Measurements from ENCODE around the gene USP20.

USP20 gene

GRCh38 chr9:129858167-129858962 is 23.1 kb downstream of the USP20 start:
- Histone ChIP-seq H3F3A (ENCODE audit: insufficient read depth) (no peaks in the 10 kb centered on the region), H3K4me3 (ENCODE audit: insufficient read depth, low read length, poor library complexity, severe bottlenecking) (no peak overlapping the region), H3K27ac (ENCODE audit: low read depth, low read length) (no peak overlapping the region), H4K20me1 (ENCODE audit: low read depth, low read length) (no peaks in the 10 kb centered on the region), H3K4me2 (ENCODE audit: low read depth, low read length, poor library complexity, severe bottlenecking) (no peak overlapping the region), H3K27me3 (ENCODE audit: low read length) (no peaks in the 10 kb centered on the region), H3K79me2 (ENCODE audit: insufficient read depth, low read length) (no peaks in the 10 kb centered on the region), H3K9ac (ENCODE audit: low read length) (no peak overlapping the region), H3K9me3 (ENCODE audit: insufficient read depth, low read length) (no peaks in the 10 kb centered on the region), H3K9me2 (replicated peaks; ENCODE audit: insufficient read depth, low read length) (no peaks in the 10 kb centered on the region), H3K36me3 (ENCODE audit: low read length) (no peaks in the 10 kb centered on the region), H2AFZ (ENCODE audit: low read depth, low read length, severe bottlenecking) (no peak overlapping the region)
- TF ChIP-seq CTCF (IDR thresholded peaks at IDR 0.05; ENCODE audit: insufficient read depth, low read length, poor library complexity, severe bottlenecking) (no peak), EZH2phosphoT487 (conservative IDR thresholded peaks at IDR 0.05; ENCODE audit: low read length) (no peak)

GRCh38 chr9:129860653-129861446 is 25.6 kb downstream of the USP20 start:
- no peak overlapping the region for H3K4me2 ChIP-seq (ENCODE audit: low read depth, low read length, poor library complexity, severe bottlenecking)
- TF ChIP-seq CTCF (IDR thresholded peaks at IDR 0.05; ENCODE audit: insufficient read depth, low read length, poor library complexity, severe bottlenecking), result no peak

GRCh38 chr9:129861447-129861827 is 26.2 kb downstream of the USP20 start:
- no peak overlapping the region for H3K4me3 ChIP-seq (ENCODE audit: insufficient read depth, low read length, poor library complexity, severe bottlenecking)
- no peaks in the 10 kb centered on the region for H3K9me2 ChIP-seq (replicated peaks; ENCODE audit: insufficient read depth, low read length)
- no peaks in the 10 kb centered on the region for H3K9me3 ChIP-seq (ENCODE audit: insufficient read depth, low read length)
- TF ChIP-seq EZH2phosphoT487 (conservative IDR thresholded peaks at IDR 0.05; ENCODE audit: low read length) (no peak), CTCF (IDR thresholded peaks at IDR 0.05; ENCODE audit: insufficient read depth, low read length, poor library complexity, severe bottlenecking) (no peak)
- H2AFZ ChIP-seq (ENCODE audit: low read depth, low read length, severe bottlenecking), result no peak overlapping the region
- no peaks in the 10 kb centered on the region for H3K27me3 ChIP-seq (ENCODE audit: low read length)
- no peaks in the 10 kb centered on the region for H3K36me3 ChIP-seq (ENCODE audit: low read length)
- H3F3A ChIP-seq (ENCODE audit: insufficient read depth), result no peaks in the 10 kb centered on the region
- H3K79me2 ChIP-seq (ENCODE audit: insufficient read depth, low read length), result no peaks in the 10 kb centered on the region
- H3K9ac ChIP-seq (ENCODE audit: low read length), result no peak overlapping the region
- no peak overlapping the region for H3K27ac ChIP-seq (ENCODE audit: low read depth, low read length)
- no peaks in the 10 kb centered on the region for H4K20me1 ChIP-seq (ENCODE audit: low read depth, low read length)
- no peak overlapping the region for H3K4me2 ChIP-seq (ENCODE audit: low read depth, low read length, poor library complexity, severe bottlenecking)

More at GRCh38 chr9:129860653-129861446, 25.6 kb downstream of the USP20 start:
- H3K27ac ChIP-seq (ENCODE audit: low read depth, low read length), result no peak overlapping the region
- H3K27me3 ChIP-seq (ENCODE audit: low read length), result no peaks in the 10 kb centered on the region
- no peaks in the 10 kb centered on the region for H3K36me3 ChIP-seq (ENCODE audit: low read length)
- no peaks in the 10 kb centered on the region for H3F3A ChIP-seq (ENCODE audit: insufficient read depth)
- no peaks in the 10 kb centered on the region for H3K79me2 ChIP-seq (ENCODE audit: insufficient read depth, low read length)
- no peak overlapping the region for H3K4me3 ChIP-seq (ENCODE audit: insufficient read depth, low read length, poor library complexity, severe bottlenecking)
- no peaks in the 10 kb centered on the region for H3K9me3 ChIP-seq (ENCODE audit: insufficient read depth, low read length)
- H2AFZ ChIP-seq (ENCODE audit: low read depth, low read length, severe bottlenecking), result no peak overlapping the region
- no peaks in the 10 kb centered on the region for H4K20me1 ChIP-seq (ENCODE audit: low read depth, low read length)
- no peaks in the 10 kb centered on the region for H3K9me2 ChIP-seq (replicated peaks; ENCODE audit: insufficient read depth, low read length)
- no peak overlapping the region for H3K9ac ChIP-seq (ENCODE audit: low read length)

Data from SU-DHL-6 (cell line).